HEK293T (cell line): ENCODE data around the gene BICD1.

Experiments
- ARNT ChIP-seq: fragments of 450-650 bp; IDR thresholded peaks from 2 replicates; pipeline ENCODE4 v1.6.1; 2017; ENCODE audit warnings: mild to moderate bottlenecking
- BHLHE40 ChIP-seq: fragments of 450-650 bp; IDR thresholded peaks from 2 replicates; pipeline ENCODE4 v1.6.1; 2016; ENCODE audit warnings: mild to moderate bottlenecking, moderate library complexity, borderline replicate concordance
- ELF4 ChIP-seq: fragments of 450-650 bp; IDR thresholded peaks from 2 replicates; pipeline ENCODE4 v1.6.1; 2017; ENCODE audit warnings: antibody characterized with exemption
- FOXK2 ChIP-seq: fragments of 450-650 bp; IDR thresholded peaks from 2 replicates; pipeline ENCODE4 v1.6.1; 2016; ENCODE audit warnings: mild to moderate bottlenecking
- L3MBTL2 ChIP-seq: fragments of 450-650 bp; conservative IDR thresholded peaks from 2 replicates; pipeline ENCODE4 v1.6.1; 2016; ENCODE audit warnings: mild to moderate bottlenecking
- SUZ12 ChIP-seq: fragments of 450-650 bp; IDR thresholded peaks from 2 replicates; pipeline ENCODE4 v1.6.1; 2016; ENCODE audit warnings: mild to moderate bottlenecking
- TARDBP ChIP-seq: fragments of 450-650 bp; IDR thresholded peaks from 2 replicates; pipeline ENCODE4 v1.6.1; 2016

DNA sequence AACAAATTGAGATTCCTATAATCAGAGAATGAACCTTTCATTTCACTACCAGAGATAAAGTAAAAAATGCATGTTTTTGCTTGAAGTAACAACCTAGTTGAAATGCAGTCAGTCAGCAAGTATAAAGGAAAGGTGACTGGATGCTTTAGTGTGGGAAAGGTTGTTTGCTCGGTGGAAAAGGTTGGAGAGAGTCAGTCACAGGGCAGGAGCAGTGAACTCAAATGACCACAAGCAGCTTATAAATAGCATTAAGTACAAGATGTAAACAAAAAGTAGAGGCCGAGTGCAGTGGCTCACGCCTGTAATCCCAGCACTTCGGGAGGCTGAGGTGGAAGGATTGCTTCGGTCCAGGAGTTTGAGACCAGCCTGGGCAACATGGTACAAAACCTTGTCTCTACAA lies 194.6 kb downstream of the BICD1 start:
- no peak for TF ChIP-seq TARDBP
- no peak for TF ChIP-seq L3MBTL2
- TF ChIP-seq ARNT, result no peak
- TF ChIP-seq FOXK2, result no peak
- no peak for TF ChIP-seq SUZ12
- TF ChIP-seq ELF4, result no peak
- TF ChIP-seq BHLHE40, result no peak
